Placental epithelial cell (primary cell): ENCODE data around the gene TMEM178B. TPM values are rescaled to one million over a fixed set of nuclear protein-coding genes. Genes with fewer than 3 reads are reported as not detected.

Experiments
- small RNA-seq: library from RNA; depleted of rRNA; stranded (forward); fragments of <200 nt; gene quantifications from one replicate; pipeline ENCODE3, GENCODE V24; 2012
- total RNA-seq: library from RNA; depleted of rRNA; stranded (reverse); fragments of >200 nt; gene quantifications from 2 replicates; pipeline ENCODE4 v1.2.3, GENCODE V29; 2012

Gene TMEM178B
- under 0.01 TPM in 1 of 2 replicates, not detected in the other for total RNA-seq

GRCh38 chr7:141073641-141074161, at the start of gene TMEM178B:
Gene TMEM178B (plus strand): TSS chr7:141074064.

Small RNA genes lying within 50 kb of the gene (small RNA-seq; reads per million reads assigned to genes)
- not detected for gene AC006362.1
- not detected for gene RNU4-74P

Other genes starting within 250 kb of the TMEM178B start
- gene BRAF, start 149.1 kb upstream of the TMEM178B start, total RNA-seq, result 19.4 and 25.9 TPM in 2 replicates
- gene MRPS33, start 59.1 kb upstream of the TMEM178B start, total RNA-seq, result 21.1 and 33.0 TPM in 2 replicates